HepG2 (cell line): ENCODE measurements around the gene CRLF3. TPM values are rescaled to one million over a fixed set of nuclear protein-coding genes. Genes with fewer than 3 reads are reported as not detected.

ENCODE experiments used
- CEBPB ChIP-seq: IDR thresholded peaks from 2 replicates; pipeline ENCODE4 v1.6.1; 2011; ENCODE audit warnings: low read depth, low read length, improper control_type of control experiment, borderline replicate concordance
- FOXA1 ChIP-seq, 2 experiments: fragments of 450-650 bp in 1 of 2; sonication (generic) in 1 of 2; formaldehyde crosslinking in 1 of 2; IDR thresholded peaks; 2 replicates each; pipeline versions ENCODE4 v1.4.0 to v1.6.1; 2016 to 2020; ENCODE audit warnings: missing genetic modification reagents in 1 of 2
- HOXA7 ChIP-seq: sonication (generic); formaldehyde crosslinking; IDR thresholded peaks from 2 replicates; pipeline ENCODE4 v1.8.1; 2022; ENCODE audit warnings: mild to moderate bottlenecking, missing genetic modification reagents, moderate library complexity
- IKZF5 ChIP-seq: IDR thresholded peaks from 2 replicates; pipeline ENCODE4 v1.6.1; 2018; ENCODE audit warnings: missing genetic modification reagents, mild to moderate bottlenecking, missing compliant biosample characterization
- KDM2A ChIP-seq: sonication (generic); formaldehyde crosslinking; IDR thresholded peaks from 2 replicates; pipeline ENCODE4 v1.4.0; 2020; ENCODE audit warnings: low read depth, missing genetic modification reagents, borderline replicate concordance
- KLF12 ChIP-seq: sonication (generic); formaldehyde crosslinking; IDR thresholded peaks from 2 replicates; pipeline ENCODE4 v1.4.0; 2020; ENCODE audit warnings: missing genetic modification reagents, borderline replicate concordance
- POLR2AphosphoS5 ChIP-seq: IDR thresholded peaks from 2 replicates; pipeline ENCODE4 v1.6.1; 2012; ENCODE audit warnings: low read depth, low read length
- RBFOX2 ChIP-seq: fragments of 200-400 bp; formaldehyde crosslinking; IDR thresholded peaks from 2 replicates; pipeline ENCODE4 v1.6.1; 2017; ENCODE audit warnings: low read depth, mild to moderate bottlenecking, low read length
- REPIN1 ChIP-seq: sonication (generic); formaldehyde crosslinking; IDR thresholded peaks from 2 replicates; pipeline ENCODE4 v1.8.0; 2022; ENCODE audit warnings: missing genetic modification reagents, low read depth, mild to moderate bottlenecking, borderline replicate concordance
- TFDP1 ChIP-seq: IDR thresholded peaks from 2 replicates; pipeline ENCODE4 v1.6.1; 2016; ENCODE audit warnings: missing compliant biosample characterization, missing genetic modification reagents, borderline replicate concordance
- ZFP36L1 ChIP-seq: sonication (generic); formaldehyde crosslinking; IDR thresholded peaks from 2 replicates; pipeline ENCODE4 v1.8.0; 2022; ENCODE audit warnings: mild to moderate bottlenecking, missing genetic modification reagents, moderate library complexity
- ZNF121 ChIP-seq: sonication (generic); formaldehyde crosslinking; IDR thresholded peaks from 2 replicates; pipeline ENCODE4 v1.5.0; 2020; ENCODE audit warnings: mild to moderate bottlenecking, missing genetic modification reagents
- ZNF17 ChIP-seq: sonication (generic); formaldehyde crosslinking; IDR thresholded peaks from 2 replicates; pipeline ENCODE4 v1.5.0; 2020; ENCODE audit warnings: mild to moderate bottlenecking, missing genetic modification reagents
- ZNF513 ChIP-seq: sonication (generic); formaldehyde crosslinking; conservative IDR thresholded peaks from 2 replicates; pipeline ENCODE4 v1.5.0; 2020; ENCODE audit warnings: missing genetic modification reagents
- ZNF670 ChIP-seq: sonication (generic); formaldehyde crosslinking; IDR thresholded peaks from 2 replicates; pipeline ENCODE4 v1.8.0; 2022; ENCODE audit warnings: mild to moderate bottlenecking, missing genetic modification reagents, borderline replicate concordance
- ZNF790 ChIP-seq: sonication (generic); formaldehyde crosslinking; IDR thresholded peaks from 2 replicates; pipeline ENCODE4 v1.8.0; 2022; ENCODE audit warnings: missing genetic modification reagents, mild to moderate bottlenecking, borderline replicate concordance
- ZSCAN12 ChIP-seq: sonication (generic); formaldehyde crosslinking; IDR thresholded peaks from 2 replicates; pipeline ENCODE4 v1.9.0; 2021; ENCODE audit warnings: mild to moderate bottlenecking, missing genetic modification reagents
- polyA plus RNA-seq, 8 experiments: library from polyadenylated mRNA; depleted of rRNA in 3 of 8; stranded (reverse) in 7 of 8; unstranded in 1 of 8; fragments of >200 nt; fragmentation: Illumina TruSeq in 4 of 8; extraction: Trizol in 4 of 8; gene quantifications; 2 replicates each; pipeline versions ENCODE4 v1.2.1 to v1.2.3, GENCODE V29; 2011 to 2016; ENCODE audit warnings: low read depth in 4 of 8, missing spikeins in 1 of 8, mixed read lengths in 1 of 8; ENCODE audit not compliant: insufficient read depth in 1 of 8
- total RNA-seq, 5 experiments: library from RNA; depleted of rRNA; stranded (reverse); fragments of >200 nt; fragmentation: Illumina TruSeq; extraction: Trizol; gene quantifications; 2 replicates each; pipeline ENCODE4 v1.2.3, GENCODE V29; 2016; ENCODE audit warnings: low read depth in 1 of 5
- TF ChIP-seq, protein P1 (sequence below): sonication (generic); formaldehyde crosslinking; IDR thresholded peaks from 2 replicates; pipeline ENCODE4 v1.4.0; 2020; ENCODE audit warnings: missing genetic modification reagents

The CRLF3 gene
- total and polyA plus RNA-seq, 2 of the 13 experiments (the other 11 are each of a cell fraction or from before 2014, with no cell fraction given) = 6.4 to 9.1 TPM

GRCh38 chr17:30824356-30825145 is at the start of gene CRLF3 (continued):
- TF ChIP-seq REPIN1 (peak; percentile 79; the same call in 1 of the 2 replicates), POLR2AphosphoS5 (peak; percentile 79), HOXA7 (CRISPR knock-in tag) (no peak), CEBPB (no peak), ZNF790 (0 out of 2 replicates have a peak, but pooled peaks have one; percentile 53), FOXA1 (IDR thresholded peaks at IDR 0.05) (no peak), FOXA1 (CRISPR knock-in tag; IDR thresholded peaks at IDR 0.05) (no peak), ZNF17 (CRISPR knock-in tag) (no peak), IKZF5 (CRISPR knock-in tag) (0 out of 2 replicates have a peak, but pooled peaks have one; percentile 40), KLF12 (CRISPR knock-in tag) (peak; percentile 53; the same call in 1 of the 2 replicates), ZNF121 (CRISPR knock-in tag) (0 out of 2 replicates have a peak, but pooled peaks have one; percentile 44), KDM2A (peak; percentile 82), ZSCAN12 (CRISPR knock-in tag) (no peak), ZNF670 (0 out of 2 replicates have a peak, but pooled peaks have one; percentile 85), ZNF513 (CRISPR knock-in tag) (no peak), RBFOX2 (peak; percentile 80), ZFP36L1 (no peak), TFDP1 (CRISPR knock-in tag) (peak; percentile 62)
- TF ChIP-seq, protein P1, sequence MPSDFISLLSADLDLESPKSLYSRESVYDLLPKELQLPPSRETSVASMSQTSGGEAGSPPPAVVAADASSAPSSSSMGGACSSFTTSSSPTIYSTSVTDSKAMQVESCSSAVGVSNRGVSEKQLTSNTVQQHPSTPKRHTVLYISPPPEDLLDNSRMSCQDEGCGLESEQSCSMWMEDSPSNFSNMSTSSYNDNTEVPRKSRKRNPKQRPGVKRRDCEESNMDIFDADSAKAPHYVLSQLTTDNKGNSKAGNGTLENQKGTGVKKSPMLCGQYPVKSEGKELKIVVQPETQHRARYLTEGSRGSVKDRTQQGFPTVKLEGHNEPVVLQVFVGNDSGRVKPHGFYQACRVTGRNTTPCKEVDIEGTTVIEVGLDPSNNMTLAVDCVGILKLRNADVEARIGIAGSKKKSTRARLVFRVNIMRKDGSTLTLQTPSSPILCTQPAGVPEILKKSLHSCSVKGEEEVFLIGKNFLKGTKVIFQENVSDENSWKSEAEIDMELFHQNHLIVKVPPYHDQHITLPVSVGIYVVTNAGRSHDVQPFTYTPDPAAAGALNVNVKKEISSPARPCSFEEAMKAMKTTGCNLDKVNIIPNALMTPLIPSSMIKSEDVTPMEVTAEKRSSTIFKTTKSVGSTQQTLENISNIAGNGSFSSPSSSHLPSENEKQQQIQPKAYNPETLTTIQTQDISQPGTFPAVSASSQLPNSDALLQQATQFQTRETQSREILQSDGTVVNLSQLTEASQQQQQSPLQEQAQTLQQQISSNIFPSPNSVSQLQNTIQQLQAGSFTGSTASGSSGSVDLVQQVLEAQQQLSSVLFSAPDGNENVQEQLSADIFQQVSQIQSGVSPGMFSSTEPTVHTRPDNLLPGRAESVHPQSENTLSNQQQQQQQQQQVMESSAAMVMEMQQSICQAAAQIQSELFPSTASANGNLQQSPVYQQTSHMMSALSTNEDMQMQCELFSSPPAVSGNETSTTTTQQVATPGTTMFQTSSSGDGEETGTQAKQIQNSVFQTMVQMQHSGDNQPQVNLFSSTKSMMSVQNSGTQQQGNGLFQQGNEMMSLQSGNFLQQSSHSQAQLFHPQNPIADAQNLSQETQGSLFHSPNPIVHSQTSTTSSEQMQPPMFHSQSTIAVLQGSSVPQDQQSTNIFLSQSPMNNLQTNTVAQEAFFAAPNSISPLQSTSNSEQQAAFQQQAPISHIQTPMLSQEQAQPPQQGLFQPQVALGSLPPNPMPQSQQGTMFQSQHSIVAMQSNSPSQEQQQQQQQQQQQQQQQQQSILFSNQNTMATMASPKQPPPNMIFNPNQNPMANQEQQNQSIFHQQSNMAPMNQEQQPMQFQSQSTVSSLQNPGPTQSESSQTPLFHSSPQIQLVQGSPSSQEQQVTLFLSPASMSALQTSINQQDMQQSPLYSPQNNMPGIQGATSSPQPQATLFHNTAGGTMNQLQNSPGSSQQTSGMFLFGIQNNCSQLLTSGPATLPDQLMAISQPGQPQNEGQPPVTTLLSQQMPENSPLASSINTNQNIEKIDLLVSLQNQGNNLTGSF (CRISPR knock-in tag) = no peak
